Skeletal muscle tissue (tissue), 4 donors: ENCODE data around the gene SAMM50. TPM values are rescaled to one million over a fixed set of nuclear protein-coding genes. Genes with fewer than 3 reads are reported as not detected.
A peak's percentile ranks its signal among the peaks of the same experiment; 100 is the strongest.

Experiments
- H3K27ac ChIP-seq: one replicate; pipeline ENCODE4 v1.7.0; 2013; ENCODE audit warnings: mild to moderate bottlenecking, low read depth, low read length, inconsistent platforms
- H3K27me3 ChIP-seq, 3 donors: one replicate each; pipeline ENCODE4 v1.7.0; 2013; ENCODE audit warnings: low read length in 3 of 3; ENCODE audit not compliant: control insufficient read depth in 3 of 3, insufficient read depth in 3 of 3
- H3K36me3 ChIP-seq, 3 donors: one replicate each; pipeline ENCODE4 v1.7.0; 2013; ENCODE audit warnings: low read length in 3 of 3; ENCODE audit not compliant: control insufficient read depth in 3 of 3, insufficient read depth in 3 of 3
- H3K4me1 ChIP-seq, 3 donors: one replicate each; pipeline ENCODE4 v1.7.0; 2013; ENCODE audit warnings: low read length in 3 of 3, mild to moderate bottlenecking in 3 of 3; ENCODE audit not compliant: control insufficient read depth in 3 of 3, insufficient read depth in 3 of 3
- H3K4me3 ChIP-seq, 3 donors: one replicate each; pipeline ENCODE4 v1.7.0; 2013; ENCODE audit warnings: low read length in 3 of 3
- H3K9ac ChIP-seq, 3 donors: one replicate each; pipeline ENCODE4 v1.7.0; 2013; ENCODE audit warnings: low read length in 3 of 3, mild to moderate bottlenecking in 3 of 3, moderate library complexity in 2 of 3, low read depth in 1 of 3
- H3K9me3 ChIP-seq, 3 donors: one replicate each; pipeline ENCODE4 v1.7.0; 2013; ENCODE audit warnings: low read length in 3 of 3; ENCODE audit not compliant: control insufficient read depth in 3 of 3
- total RNA-seq: library from RNA; depleted of rRNA; stranded (reverse); fragments of >200 nt; gene quantifications from one replicate; pipeline ENCODE4 v1.2.3, GENCODE V29; 2014
- donor health status: Osteomylitis.

SAMM50 gene
- total RNA-seq, 1 donor from 2014 or later = 59.5 TPM

DNA sequence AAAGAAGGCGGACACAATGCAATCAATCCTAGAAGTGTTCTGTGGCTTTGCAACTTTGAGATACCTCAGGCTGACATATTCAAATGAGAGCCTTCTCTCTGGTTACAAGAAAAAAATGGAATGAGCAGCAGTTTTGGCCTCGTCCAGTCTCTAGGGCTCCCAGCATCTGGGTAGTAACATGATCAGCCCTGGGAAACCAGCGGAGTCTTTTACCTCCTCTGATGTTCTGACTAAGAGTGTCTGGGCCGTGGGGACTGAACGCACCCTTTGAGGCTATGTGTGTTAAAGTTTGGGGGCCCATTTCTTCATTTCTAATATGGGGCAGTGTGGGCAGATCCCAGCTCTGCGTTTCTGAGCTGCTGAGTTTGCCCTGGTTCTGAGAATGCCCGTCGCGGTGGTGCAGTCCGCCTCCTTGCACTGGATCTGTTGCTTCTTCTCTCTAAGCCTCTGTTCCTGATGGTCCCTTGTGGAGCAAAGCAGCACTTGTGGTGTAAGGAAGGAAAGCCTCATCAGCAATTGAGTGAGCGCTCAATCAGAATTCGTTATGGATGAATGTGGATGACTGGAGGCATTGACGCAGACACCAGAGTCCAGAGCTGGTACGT, 77.0 kb downstream of the SAMM50 start:
- Histone ChIP-seq H3K27me3 (no peaks in the 10 kb centered on the region), H3K4me1 (peaks cover 63 to 66% (median 65%) of the 10 kb centered on the region in 3 donors), H3K9me3 (no peaks in the 10 kb centered on the region), H3K9ac (peak overlapping the region in 2 of 3 donors; percentile 63 to 64), H3K4me3 (peak overlapping the region in 2 of 3 donors; percentile 19 to 29), H3K36me3 (no peaks in the 10 kb centered on the region), H3K27ac (peak overlapping the region; percentile 81)

- Histone ChIP-seq H3K4me3 (no peak overlapping the region), H3K27ac (peak overlapping the region; percentile 81), H3K4me1 (peaks cover 65 to 66% (median 66%) of the 10 kb centered on the region in 3 donors), H3K27me3 (no peaks in the 10 kb centered on the region), H3K9ac (peak overlapping the region in 2 of 3 donors; percentile 6 to 34), H3K36me3 (no peaks in the 10 kb centered on the region), H3K9me3 (no peaks in the 10 kb centered on the region)
Measured at GRCh38 chr22:44033287-44033686, 78.0 kb downstream of the SAMM50 start.

DNA sequence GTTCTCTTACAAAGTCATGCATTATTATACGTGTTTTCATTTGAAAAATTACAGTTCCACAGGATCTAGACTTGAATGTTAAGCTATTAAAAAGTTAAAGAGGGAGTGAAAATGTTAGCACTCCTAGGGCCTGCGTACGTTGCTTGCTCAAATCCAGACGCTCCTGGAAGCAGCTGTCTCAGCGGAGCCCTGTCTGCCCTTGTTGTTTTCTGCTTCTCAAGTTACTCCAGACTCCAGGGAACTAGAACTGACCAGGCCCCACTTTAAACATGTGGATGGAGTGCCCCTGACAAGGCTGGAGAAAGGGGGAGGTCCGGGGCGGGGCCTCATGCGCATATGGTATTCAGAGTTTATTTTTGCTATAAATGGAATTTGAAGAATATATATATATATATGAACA, 78.5 kb downstream of the SAMM50 start:
- Histone ChIP-seq H3K9ac (peak overlapping the region in 2 of 3 donors; percentile 6 to 34), H3K36me3 (no peaks in the 10 kb centered on the region), H3K4me3 (no peak overlapping the region), H3K4me1 (peaks cover 61 to 66% (median 63%) of the 10 kb centered on the region in 3 donors), H3K27ac (peak overlapping the region; percentile 81), H3K9me3 (no peaks in the 10 kb centered on the region), H3K27me3 (no peaks in the 10 kb centered on the region)

GRCh38 chr22:44037519-44038375, 82.5 kb downstream of the SAMM50 start:
- Histone ChIP-seq H3K27ac (peak overlapping the region; percentile 97), H3K4me1 (peaks cover 27 to 37% (median 33%) of the 10 kb centered on the region in 3 donors), H3K36me3 (no peaks in the 10 kb centered on the region), H3K27me3 (no peaks in the 10 kb centered on the region), H3K9ac (peak overlapping the region; percentile 60 to 80 (median 71)), H3K4me3 (peak overlapping the region; percentile 35 to 67 (median 55)), H3K9me3 (no peaks in the 10 kb centered on the region)

DNA sequence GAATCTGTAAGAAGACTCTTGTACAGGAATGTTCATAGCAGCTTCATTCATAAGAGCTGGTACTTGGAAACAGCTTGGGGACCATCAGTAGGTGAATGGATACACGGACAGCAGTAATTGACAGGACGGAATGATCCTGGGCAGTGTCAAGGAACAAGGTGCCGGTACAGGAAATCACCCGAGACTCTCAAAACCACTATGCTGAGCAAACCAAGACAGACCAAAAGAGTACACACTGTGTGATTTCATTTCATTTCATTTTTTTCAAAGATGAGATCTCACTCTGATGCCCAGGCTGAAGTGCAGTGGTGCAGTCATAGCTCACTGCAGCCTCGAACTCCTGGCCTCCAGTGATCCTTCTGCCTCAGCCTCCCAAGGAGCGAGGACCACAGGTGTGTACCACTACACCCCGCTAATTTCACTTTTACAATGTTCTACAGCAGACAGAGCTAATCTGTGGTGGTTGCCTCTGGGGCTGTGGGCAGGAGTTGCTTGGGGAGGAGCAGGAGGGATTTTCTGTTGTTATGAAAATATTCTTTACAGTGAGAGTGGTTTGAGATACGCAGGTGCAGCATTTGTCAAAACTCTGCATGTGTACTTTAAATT, 84.4 kb downstream of the SAMM50 start:
- Histone ChIP-seq H3K27ac (no peak overlapping the region), H3K4me3 (no peak overlapping the region), H3K9me3 (no peaks in the 10 kb centered on the region), H3K36me3 (no peaks in the 10 kb centered on the region), H3K27me3 (no peaks in the 10 kb centered on the region), H3K9ac (no peak overlapping the region), H3K4me1 (peaks cover 17 to 31% (median 23%) of the 10 kb centered on the region in 3 donors)

DNA sequence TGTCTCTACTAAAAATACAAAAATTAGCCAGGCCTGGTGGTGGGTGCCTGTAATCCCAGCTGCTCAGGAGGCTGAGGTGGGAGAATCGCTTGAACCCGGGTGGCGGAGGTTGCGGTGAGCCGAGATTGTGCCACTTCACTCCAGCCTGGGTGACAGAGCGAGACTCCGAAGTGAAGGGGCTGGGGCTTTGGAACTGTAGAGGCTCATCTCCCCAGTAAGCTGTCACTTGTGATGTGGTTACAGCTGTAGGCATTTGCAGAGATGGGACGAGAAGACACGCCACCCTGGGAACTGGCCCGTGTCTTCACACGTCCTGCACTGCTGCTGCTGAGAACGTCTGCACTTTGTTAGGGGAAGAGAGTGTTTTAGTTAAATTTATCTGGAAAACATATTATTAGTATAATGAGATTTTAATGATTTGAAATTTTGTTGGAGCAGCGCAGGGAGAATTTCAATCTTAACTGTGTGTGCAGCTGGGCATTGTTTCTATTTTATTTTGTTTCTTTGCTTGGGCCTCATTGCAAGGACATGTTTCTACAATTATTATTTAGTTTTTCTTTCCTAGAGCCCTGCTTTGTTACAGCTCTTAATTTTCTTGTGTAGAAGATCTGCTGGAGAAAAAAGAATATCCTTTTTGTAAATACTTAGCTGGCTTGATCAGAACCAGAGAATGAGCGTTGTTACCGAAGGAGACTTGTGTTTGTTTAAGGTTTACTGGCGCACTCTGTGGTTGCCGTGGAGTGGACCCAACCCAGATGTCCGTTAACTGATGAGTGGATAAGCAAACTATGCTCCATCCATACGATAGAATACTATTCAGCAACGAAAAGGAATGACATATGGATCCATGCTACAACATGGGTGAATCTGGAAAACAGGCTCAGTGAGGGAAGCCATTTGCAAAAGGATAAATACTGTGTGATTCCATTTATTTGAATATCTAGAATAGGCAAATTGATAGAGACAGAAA, 87.3 kb downstream of the SAMM50 start:
- Histone ChIP-seq H3K27ac (no peak overlapping the region), H3K4me1 (peaks cover 15 to 32% (median 21%) of the 10 kb centered on the region in 3 donors), H3K36me3 (no peaks in the 10 kb centered on the region), H3K4me3 (no peak overlapping the region), H3K9ac (no peak overlapping the region), H3K27me3 (no peaks in the 10 kb centered on the region), H3K9me3 (no peaks in the 10 kb centered on the region)

DNA sequence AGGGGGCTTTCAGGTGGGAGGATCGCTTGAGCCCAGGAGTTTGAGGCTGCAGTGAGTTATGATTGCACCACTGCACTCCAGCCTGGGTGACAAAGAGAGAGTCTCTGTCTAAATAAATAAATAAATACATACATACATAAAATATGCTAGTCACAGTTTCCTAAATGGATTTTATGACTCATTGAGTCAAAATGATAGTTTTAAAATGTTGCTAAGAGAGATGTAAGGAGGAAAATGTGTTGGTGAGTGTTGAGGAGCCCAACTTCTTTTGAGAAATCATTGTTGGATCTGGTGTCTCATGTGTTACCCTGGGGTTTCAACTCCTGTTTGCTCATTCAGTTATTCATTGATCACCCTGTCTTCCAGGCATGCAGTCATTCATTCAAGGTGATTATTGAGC, 89.9 kb downstream of the SAMM50 start:
- Histone ChIP-seq H3K4me3 (no peak overlapping the region), H3K4me1 (peaks cover 14 to 32% (median 22%) of the 10 kb centered on the region in 3 donors), H3K9ac (no peak overlapping the region), H3K27me3 (no peaks in the 10 kb centered on the region), H3K9me3 (no peaks in the 10 kb centered on the region), H3K27ac (no peak overlapping the region), H3K36me3 (no peaks in the 10 kb centered on the region)
